Neural cell (in vitro differentiated cells): ENCODE measurements around the gene CCN2. TPM values are rescaled to one million over a fixed set of nuclear protein-coding genes. Genes with fewer than 3 reads are reported as not detected.

ENCODE experiments used
- H2AFZ ChIP-seq: fragments of 200-600, 300-800 bp; sonication (generic), shearing (Covaris generic); 2 replicates; pipeline ENCODE4 v1.6.0; 2014; ENCODE audit warnings: low read depth, mild to moderate bottlenecking, antibody characterized with exemption, low read length, moderate library complexity
- H3F3A ChIP-seq: fragments of 200-600 bp; shearing (Covaris generic); 2 replicates; pipeline ENCODE4 v1.6.1; 2016; ENCODE audit warnings: mild to moderate bottlenecking, moderate library complexity, mixed read lengths, antibody characterized with exemption, low read length; ENCODE audit not compliant: insufficient read depth, poor library complexity, severe bottlenecking
- H3K27ac ChIP-seq: fragments of 200-600, 300-800 bp; sonication (generic), shearing (Covaris generic); 2 replicates; pipeline ENCODE4 v1.5.1; 2014; ENCODE audit warnings: mild to moderate bottlenecking, low read length, moderate library complexity
- H3K27me3 ChIP-seq: fragments of 300-800, 200-600 bp; sonication (generic), shearing (Covaris generic); 2 replicates; pipeline ENCODE4 v1.6.0; 2014; ENCODE audit warnings: mild to moderate bottlenecking, low read depth, low read length, moderate library complexity; ENCODE audit not compliant: insufficient read depth
- H3K36me3 ChIP-seq: fragments of 300-800, 200-600 bp; sonication (generic), shearing (Covaris generic); 2 replicates; pipeline ENCODE4 v1.5.1; 2014; ENCODE audit warnings: mild to moderate bottlenecking, antibody characterized with exemption, low read length, moderate library complexity; ENCODE audit not compliant: insufficient read depth
- H3K4me2 ChIP-seq: fragments of 300-800, 200-600 bp; sonication (generic), shearing (Covaris generic); 2 replicates; pipeline ENCODE4 v1.6.0; 2014; ENCODE audit warnings: mild to moderate bottlenecking, low read length
- H3K4me3 ChIP-seq: fragments of 300-800, 200-600 bp; sonication (generic), shearing (Covaris generic); 2 replicates; pipeline ENCODE4 v1.5.1; 2014; ENCODE audit warnings: mild to moderate bottlenecking, low read length, moderate library complexity
- H3K79me2 ChIP-seq: fragments of 200-600 bp; shearing (Covaris generic); replicated peaks from 2 replicates; pipeline ENCODE4 v1.6.0; 2014; ENCODE audit warnings: mild to moderate bottlenecking, low read length, moderate library complexity; ENCODE audit not compliant: insufficient read depth
- H3K9ac ChIP-seq: fragments of 300-800, 200-600 bp; sonication (generic), shearing (Covaris generic); 2 replicates; pipeline ENCODE4 v1.6.1; 2016; ENCODE audit warnings: mild to moderate bottlenecking, low read length, mixed read lengths
- H3K9me2 ChIP-seq: fragments of 200-600 bp; shearing (Covaris generic); 2 replicates; pipeline ENCODE4 v1.6.1; 2016; ENCODE audit warnings: mild to moderate bottlenecking, low read length, mixed read lengths; ENCODE audit not compliant: insufficient read depth
- H3K9me3 ChIP-seq: fragments of 200-600, 300-800 bp; sonication (generic), shearing (Covaris generic); 2 replicates; pipeline ENCODE4 v1.6.1; 2016; ENCODE audit warnings: mild to moderate bottlenecking, mixed run types, low read length, moderate library complexity, mixed read lengths
- H4K20me1 ChIP-seq: fragments of 200-600 bp; shearing (Covaris generic); 2 replicates; pipeline ENCODE4 v1.6.1; 2016; ENCODE audit warnings: mild to moderate bottlenecking, mixed run types; ENCODE audit not compliant: insufficient read depth
- EP300 ChIP-seq: fragments of 450-650 bp; conservative IDR thresholded peaks from 2 replicates; pipeline ENCODE4 v1.6.1; 2014; ENCODE audit warnings: antibody characterized with exemption, mild to moderate bottlenecking, moderate library complexity; ENCODE audit not compliant: poor library complexity, severe bottlenecking
- EZH2 ChIP-seq: fragments of 200-600, 300-800 bp; shearing (Covaris generic), sonication (generic); IDR thresholded peaks from 2 replicates; pipeline ENCODE4 v1.6.1; 2014; ENCODE audit warnings: antibody characterized with exemption, low read length, borderline replicate concordance, mild to moderate bottlenecking; ENCODE audit not compliant: insufficient read depth, poor library complexity, severe bottlenecking
- MXI1 ChIP-seq: fragments of 450-650 bp; conservative IDR thresholded peaks from 2 replicates; pipeline ENCODE4 v1.6.1; 2014; ENCODE audit warnings: antibody characterized with exemption, mild to moderate bottlenecking; ENCODE audit not compliant: poor library complexity, severe bottlenecking
- POLR2AphosphoS5 ChIP-seq: IDR thresholded peaks from 2 replicates; pipeline ENCODE4 v1.6.1; 2012
- RAD21 ChIP-seq: fragments of 450-650 bp; conservative IDR thresholded peaks from 2 replicates; pipeline ENCODE4 v1.6.1; 2014; ENCODE audit warnings: antibody characterized with exemption, mild to moderate bottlenecking, moderate library complexity
- SMC3 ChIP-seq: fragments of 450-650 bp; conservative IDR thresholded peaks from 2 replicates; pipeline ENCODE4 v1.6.1; 2014; ENCODE audit warnings: antibody characterized with exemption, mild to moderate bottlenecking, moderate library complexity; ENCODE audit not compliant: poor library complexity
- TAF1 ChIP-seq: IDR thresholded peaks from 2 replicates; pipeline ENCODE4 v1.6.1; 2012; ENCODE audit warnings: low read depth
- polyA minus RNA-seq: library from RNA; depleted of rRNA, polyadenylated mRNA; stranded (reverse); fragments of >200 nt; gene quantifications from 2 replicates; pipeline ENCODE4 v1.2.3, GENCODE V29; 2014
- polyA plus RNA-seq: library from polyadenylated mRNA; depleted of rRNA; stranded (reverse); fragments of >200 nt; gene quantifications from 2 replicates; pipeline ENCODE4 v1.2.3, GENCODE V29; 2014
- TF ChIP-seq, protein P1 (sequence below): IDR thresholded peaks from 2 replicates; pipeline ENCODE4 v1.6.1; 2012; ENCODE audit warnings: borderline replicate concordance
- TF ChIP-seq, protein P2 (sequence below): fragments of 450-650 bp; IDR thresholded peaks from 2 replicates; pipeline ENCODE4 v1.5.1; 2014; ENCODE audit warnings: antibody characterized with exemption, mild to moderate bottlenecking, moderate library complexity; ENCODE audit not compliant: poor library complexity, severe bottlenecking

CCN2 gene, protein sequence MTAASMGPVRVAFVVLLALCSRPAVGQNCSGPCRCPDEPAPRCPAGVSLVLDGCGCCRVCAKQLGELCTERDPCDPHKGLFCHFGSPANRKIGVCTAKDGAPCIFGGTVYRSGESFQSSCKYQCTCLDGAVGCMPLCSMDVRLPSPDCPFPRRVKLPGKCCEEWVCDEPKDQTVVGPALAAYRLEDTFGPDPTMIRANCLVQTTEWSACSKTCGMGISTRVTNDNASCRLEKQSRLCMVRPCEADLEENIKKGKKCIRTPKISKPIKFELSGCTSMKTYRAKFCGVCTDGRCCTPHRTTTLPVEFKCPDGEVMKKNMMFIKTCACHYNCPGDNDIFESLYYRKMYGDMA
- polyA plus RNA-seq (1.5 and 2.3 TPM in 2 replicates), polyA minus RNA-seq (0.73 and 3.2 TPM in 2 replicates)

DNA sequence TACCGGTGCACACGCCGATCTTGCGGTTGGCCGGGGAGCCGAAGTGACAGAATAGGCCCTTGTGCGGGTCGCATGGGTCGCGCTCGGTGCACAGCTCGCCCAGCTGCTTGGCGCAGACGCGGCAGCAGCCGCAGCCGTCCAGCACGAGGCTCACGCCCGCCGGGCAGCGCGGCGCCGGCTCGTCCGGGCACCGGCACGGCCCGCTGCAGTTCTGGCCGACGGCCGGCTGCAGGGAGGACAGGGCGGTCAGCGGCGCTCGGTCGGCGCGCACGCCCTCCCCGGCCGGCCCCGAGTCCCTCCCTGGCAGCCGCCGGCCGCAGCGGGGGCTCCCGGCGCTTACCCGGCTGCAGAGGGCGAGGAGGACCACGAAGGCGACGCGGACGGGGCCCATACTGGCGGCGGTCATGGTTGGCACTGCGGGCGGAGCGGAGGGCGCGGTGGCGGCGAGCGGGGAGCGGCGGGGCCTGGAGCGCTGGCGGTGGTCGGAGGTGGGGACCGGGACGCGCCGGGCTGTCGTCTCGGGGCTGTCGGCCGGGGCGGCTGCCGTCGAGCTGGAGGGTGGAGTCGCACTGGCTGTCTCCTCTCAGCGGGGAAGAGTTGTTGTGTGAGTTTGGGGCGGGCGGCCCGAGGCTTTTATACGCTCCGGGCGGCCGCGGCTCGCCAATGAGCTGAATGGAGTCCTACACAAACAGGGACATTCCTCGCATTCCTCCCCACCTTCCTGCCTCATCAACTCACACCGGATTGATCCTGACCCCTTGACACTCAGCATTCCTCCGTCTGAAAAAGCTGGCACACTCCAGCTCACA is at the start of gene CCN2:
TSS of gene CCN2 (minus strand) at position 606 of the 809 bp plus-strand sequence. CDS start at position 406, 200 bp downstream.
- Histone ChIP-seq H3K79me2 (no peaks in the 10 kb centered on the region), H3K36me3 (no peaks in the 10 kb centered on the region), H3K27me3 (peaks cover 11% of the 10 kb centered on the region), H3K27ac (no peak within 1 kb of the TSS), H3K9me3 (no peaks in the 10 kb centered on the region), H3K4me3 (peak within 1 kb of the TSS; percentile 63), H2AFZ (peak within 1 kb of the TSS; percentile 29), H3K9me2 (no peaks in the 10 kb centered on the region), H3F3A (no peaks in the 10 kb centered on the region), H4K20me1 (no peaks in the 10 kb centered on the region), H3K9ac (peak within 1 kb of the TSS; percentile 40), H3K4me2 (peak within 1 kb of the TSS; percentile 1)
- TF ChIP-seq EP300 (no peak), RAD21 (peak; percentile 23), TAF1 (no peak), POLR2AphosphoS5 (no peak), EZH2 (no peak), SMC3 (peak; percentile 29)
- TF ChIP-seq, protein P1, sequence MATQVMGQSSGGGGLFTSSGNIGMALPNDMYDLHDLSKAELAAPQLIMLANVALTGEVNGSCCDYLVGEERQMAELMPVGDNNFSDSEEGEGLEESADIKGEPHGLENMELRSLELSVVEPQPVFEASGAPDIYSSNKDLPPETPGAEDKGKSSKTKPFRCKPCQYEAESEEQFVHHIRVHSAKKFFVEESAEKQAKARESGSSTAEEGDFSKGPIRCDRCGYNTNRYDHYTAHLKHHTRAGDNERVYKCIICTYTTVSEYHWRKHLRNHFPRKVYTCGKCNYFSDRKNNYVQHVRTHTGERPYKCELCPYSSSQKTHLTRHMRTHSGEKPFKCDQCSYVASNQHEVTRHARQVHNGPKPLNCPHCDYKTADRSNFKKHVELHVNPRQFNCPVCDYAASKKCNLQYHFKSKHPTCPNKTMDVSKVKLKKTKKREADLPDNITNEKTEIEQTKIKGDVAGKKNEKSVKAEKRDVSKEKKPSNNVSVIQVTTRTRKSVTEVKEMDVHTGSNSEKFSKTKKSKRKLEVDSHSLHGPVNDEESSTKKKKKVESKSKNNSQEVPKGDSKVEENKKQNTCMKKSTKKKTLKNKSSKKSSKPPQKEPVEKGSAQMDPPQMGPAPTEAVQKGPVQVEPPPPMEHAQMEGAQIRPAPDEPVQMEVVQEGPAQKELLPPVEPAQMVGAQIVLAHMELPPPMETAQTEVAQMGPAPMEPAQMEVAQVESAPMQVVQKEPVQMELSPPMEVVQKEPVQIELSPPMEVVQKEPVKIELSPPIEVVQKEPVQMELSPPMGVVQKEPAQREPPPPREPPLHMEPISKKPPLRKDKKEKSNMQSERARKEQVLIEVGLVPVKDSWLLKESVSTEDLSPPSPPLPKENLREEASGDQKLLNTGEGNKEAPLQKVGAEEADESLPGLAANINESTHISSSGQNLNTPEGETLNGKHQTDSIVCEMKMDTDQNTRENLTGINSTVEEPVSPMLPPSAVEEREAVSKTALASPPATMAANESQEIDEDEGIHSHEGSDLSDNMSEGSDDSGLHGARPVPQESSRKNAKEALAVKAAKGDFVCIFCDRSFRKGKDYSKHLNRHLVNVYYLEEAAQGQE: no peak
- TF ChIP-seq, protein P2, sequence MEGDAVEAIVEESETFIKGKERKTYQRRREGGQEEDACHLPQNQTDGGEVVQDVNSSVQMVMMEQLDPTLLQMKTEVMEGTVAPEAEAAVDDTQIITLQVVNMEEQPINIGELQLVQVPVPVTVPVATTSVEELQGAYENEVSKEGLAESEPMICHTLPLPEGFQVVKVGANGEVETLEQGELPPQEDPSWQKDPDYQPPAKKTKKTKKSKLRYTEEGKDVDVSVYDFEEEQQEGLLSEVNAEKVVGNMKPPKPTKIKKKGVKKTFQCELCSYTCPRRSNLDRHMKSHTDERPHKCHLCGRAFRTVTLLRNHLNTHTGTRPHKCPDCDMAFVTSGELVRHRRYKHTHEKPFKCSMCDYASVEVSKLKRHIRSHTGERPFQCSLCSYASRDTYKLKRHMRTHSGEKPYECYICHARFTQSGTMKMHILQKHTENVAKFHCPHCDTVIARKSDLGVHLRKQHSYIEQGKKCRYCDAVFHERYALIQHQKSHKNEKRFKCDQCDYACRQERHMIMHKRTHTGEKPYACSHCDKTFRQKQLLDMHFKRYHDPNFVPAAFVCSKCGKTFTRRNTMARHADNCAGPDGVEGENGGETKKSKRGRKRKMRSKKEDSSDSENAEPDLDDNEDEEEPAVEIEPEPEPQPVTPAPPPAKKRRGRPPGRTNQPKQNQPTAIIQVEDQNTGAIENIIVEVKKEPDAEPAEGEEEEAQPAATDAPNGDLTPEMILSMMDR: peak; percentile 49

DNA sequence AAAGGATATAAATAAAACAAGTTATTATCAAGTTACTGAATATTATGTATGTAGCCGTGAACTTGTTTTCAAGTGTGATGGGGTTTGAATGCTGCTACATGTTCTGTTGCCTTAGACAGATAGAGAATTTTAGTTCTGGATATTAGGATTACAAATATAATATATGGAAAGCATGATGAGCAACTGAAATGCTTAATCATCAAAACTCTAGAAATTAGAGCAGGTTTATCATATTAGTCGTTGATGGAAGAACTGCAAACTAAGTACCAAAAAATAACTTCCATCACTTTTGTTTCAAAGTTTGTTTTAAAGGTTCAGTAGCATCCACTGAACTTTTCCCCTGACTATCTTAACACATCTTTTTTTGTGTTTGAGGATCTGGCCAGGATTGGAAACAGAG is 49.1 kb upstream of the CCN2 start:
- no peaks in the 10 kb centered on the region for H3K9me3 ChIP-seq
- H3K27ac ChIP-seq: no peak overlapping the region
- no peak overlapping the region for H2AFZ ChIP-seq
- H3K9ac ChIP-seq: no peak overlapping the region
- no peaks in the 10 kb centered on the region for H4K20me1 ChIP-seq
- no peaks in the 10 kb centered on the region for H3K36me3 ChIP-seq
- H3K27me3 ChIP-seq: no peaks in the 10 kb centered on the region
- H3K4me2 ChIP-seq: no peak overlapping the region
- no peaks in the 10 kb centered on the region for H3K79me2 ChIP-seq
- no peaks in the 10 kb centered on the region for H3K9me2 ChIP-seq
- no peak for TF ChIP-seq SMC3
- TF ChIP-seq EP300: no peak
- TF ChIP-seq, protein P1: no peak
- no peak for TF ChIP-seq RAD21
- TF ChIP-seq, protein P2: no peak
- TF ChIP-seq MXI1: no peak
- no peak for TF ChIP-seq POLR2AphosphoS5
- TF ChIP-seq EZH2: no peak
- TF ChIP-seq TAF1: no peak
- no peak overlapping the region for H3K4me3 ChIP-seq
- no peaks in the 10 kb centered on the region for H3F3A ChIP-seq
